Upper lobe of left lung (tissue), 4 donors: Measurements from ENCODE around the gene VEZT.

ENCODE experiments used
- EP300 ChIP-seq, 4 donors: sonication (generic); formaldehyde crosslinking; IDR thresholded peaks; one replicate each; pipeline ENCODE4 v1.5.1; 2017; ENCODE audit warnings: antibody characterized with exemption in 4 of 4, control low read depth in 2 of 4
- POLR2A ChIP-seq, 4 donors: fragments of 450-650 bp; IDR thresholded peaks; one replicate each; pipeline ENCODE4 v1.5.1; 2016 to 2017; ENCODE audit warnings: antibody characterized with exemption in 4 of 4, mild to moderate bottlenecking in 2 of 4
- TF ChIP-seq, protein P1 (sequence below), 6 experiments: fragments of 450-650 bp in 4 of 6; fragments of 200-600 bp in 2 of 6; sonication (generic) in 2 of 6; IDR thresholded peaks; one replicate each; pipeline ENCODE4 v1.5.1; 2016 to 2019; ENCODE audit warnings: antibody characterized with exemption in 6 of 6

DNA sequence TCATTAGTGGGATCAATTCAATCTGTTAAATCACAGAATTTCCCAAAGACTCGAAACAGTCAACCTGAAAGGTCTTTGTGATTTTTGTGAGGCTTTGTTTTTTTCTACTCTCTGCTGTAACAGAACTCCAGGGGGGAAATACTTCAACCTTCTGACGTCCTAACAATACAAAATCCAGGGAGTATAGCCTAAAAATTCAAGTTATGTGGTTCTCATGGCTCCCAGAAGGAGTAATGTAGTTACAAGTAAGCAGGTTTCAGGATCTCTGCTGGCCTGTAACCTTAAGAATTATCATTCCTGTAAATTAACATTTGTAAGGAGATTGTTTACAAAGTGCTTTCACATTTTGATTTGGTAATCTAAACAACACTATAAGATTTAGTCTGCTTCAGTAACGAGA, 39.9 kb downstream of the VEZT start:
- TF ChIP-seq POLR2A (IDR thresholded peaks at IDR 0.05) (no peak), EP300 (IDR thresholded peaks at IDR 0.05) (no peak)
- TF ChIP-seq, protein P1, sequence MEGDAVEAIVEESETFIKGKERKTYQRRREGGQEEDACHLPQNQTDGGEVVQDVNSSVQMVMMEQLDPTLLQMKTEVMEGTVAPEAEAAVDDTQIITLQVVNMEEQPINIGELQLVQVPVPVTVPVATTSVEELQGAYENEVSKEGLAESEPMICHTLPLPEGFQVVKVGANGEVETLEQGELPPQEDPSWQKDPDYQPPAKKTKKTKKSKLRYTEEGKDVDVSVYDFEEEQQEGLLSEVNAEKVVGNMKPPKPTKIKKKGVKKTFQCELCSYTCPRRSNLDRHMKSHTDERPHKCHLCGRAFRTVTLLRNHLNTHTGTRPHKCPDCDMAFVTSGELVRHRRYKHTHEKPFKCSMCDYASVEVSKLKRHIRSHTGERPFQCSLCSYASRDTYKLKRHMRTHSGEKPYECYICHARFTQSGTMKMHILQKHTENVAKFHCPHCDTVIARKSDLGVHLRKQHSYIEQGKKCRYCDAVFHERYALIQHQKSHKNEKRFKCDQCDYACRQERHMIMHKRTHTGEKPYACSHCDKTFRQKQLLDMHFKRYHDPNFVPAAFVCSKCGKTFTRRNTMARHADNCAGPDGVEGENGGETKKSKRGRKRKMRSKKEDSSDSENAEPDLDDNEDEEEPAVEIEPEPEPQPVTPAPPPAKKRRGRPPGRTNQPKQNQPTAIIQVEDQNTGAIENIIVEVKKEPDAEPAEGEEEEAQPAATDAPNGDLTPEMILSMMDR (IDR thresholded peaks at IDR 0.05) = no peak
